HG03469 (cell line): ENCODE results near the gene CFAP69.

Experiments
- ATAC-seq: cut with Tn5 transposase; IDR thresholded peaks from one replicate; pipeline ENCODE4 v1.9.1; 2021; ENCODE audit warnings: mild to moderate bottlenecking, moderate library complexity, moderate number of reproducible peaks; ENCODE audit not compliant: unreplicated experiment

The CFAP69 gene

GRCh38 chr7:90244909-90245851, at the start of gene CFAP69:
Gene CFAP69 (plus strand): TSS chr7:90245174. CDS start chr7:90245425, 251 bp downstream.
- peak; percentile 82 for ATAC-seq

- no peak for ATAC-seq
Measured at GRCh38 chr7:90201500-90202195, 43.3 kb upstream of the CFAP69 start.

- no peak for ATAC-seq
Measured at GRCh38 chr7:90207956-90208355, 37.0 kb upstream of the CFAP69 start.

- no peak for ATAC-seq
Measured at GRCh38 chr7:90209776-90210175, 35.2 kb upstream of the CFAP69 start.

- no peak for ATAC-seq
Measured at GRCh38 chr7:90210475-90210874, 34.5 kb upstream of the CFAP69 start.

GRCh38 chr7:90210981-90211380, 34.0 kb upstream of the CFAP69 start:
- ATAC-seq: no peak

- peak; percentile 43 for ATAC-seq
Measured at GRCh38 chr7:90211391-90212148, 33.4 kb upstream of the CFAP69 start, which contains the start of gene STEAP2. Gene STEAP2 (plus strand): TSS chr7:90211740. CDS start chr7:90225083, 13,343 bp downstream.

GRCh38 chr7:90212149-90212495, 32.9 kb upstream of the CFAP69 start:
- no peak for ATAC-seq

GRCh38 chr7:90213521-90213920, 31.5 kb upstream of the CFAP69 start:
- no peak for ATAC-seq

- no peak for ATAC-seq
Measured at GRCh38 chr7:90216080-90216674, 28.8 kb upstream of the CFAP69 start.

- ATAC-seq: no peak
Measured at GRCh38 chr7:90216771-90217170, 28.2 kb upstream of the CFAP69 start.

GRCh38 chr7:90222390-90222789, 22.6 kb upstream of the CFAP69 start:
- no peak for ATAC-seq

- ATAC-seq: no peak
Measured at GRCh38 chr7:90222811-90223725, 21.9 kb upstream of the CFAP69 start.

- no peak for ATAC-seq
Measured at GRCh38 chr7:90224195-90224594, 20.8 kb upstream of the CFAP69 start.

- ATAC-seq: no peak
Measured at GRCh38 chr7:90225181-90225580, 19.8 kb upstream of the CFAP69 start.

GRCh38 chr7:90225601-90226000, 19.4 kb upstream of the CFAP69 start:
- no peak for ATAC-seq

GRCh38 chr7:90227259-90227658, 17.7 kb upstream of the CFAP69 start:
- no peak for ATAC-seq

GRCh38 chr7:90229682-90230081, 15.3 kb upstream of the CFAP69 start:
- no peak for ATAC-seq

- ATAC-seq: no peak
Measured at GRCh38 chr7:90230834-90231233, 14.1 kb upstream of the CFAP69 start.

- no peak for ATAC-seq
Measured at GRCh38 chr7:90231304-90231703, 13.7 kb upstream of the CFAP69 start.
